ENCODE measurements around the gene TSPAN14. TPM values are rescaled to one million over a fixed set of nuclear protein-coding genes. Genes with fewer than 3 reads are reported as not detected.
A peak's percentile ranks its signal among the peaks of the same experiment; 100 is the strongest.

Gene TSPAN14
- polyA plus RNA-seq, 2 donors: 50.6 to 63.2 TPM

GRCh38 chr10:80460399-80461207 is 6.5 kb downstream of the TSPAN14 start:
- no peaks in the 10 kb centered on the region for H3K27me3 ChIP-seq (ENCODE audit: control insufficient read depth in 1 of 2, insufficient read depth in 2 of 2, low read length in 2 of 2)
- peaks cover 24 to 58% of the 10 kb centered on the region in 2 donors for H3K4me1 ChIP-seq (ENCODE audit: control insufficient read depth in 2 of 2, insufficient read depth in 2 of 2, low read length in 1 of 2)
- H3K4me3 ChIP-seq (ENCODE audit: low read depth in 1 of 2, low read length in 2 of 2): peak overlapping the region; percentile 45 to 58
- H3K27ac ChIP-seq (ENCODE audit: low read depth in 2 of 2, low read length in 1 of 2): peak overlapping the region; percentile 94 to 100
- no peaks in the 10 kb centered on the region for H3K9me3 ChIP-seq (ENCODE audit: control insufficient read depth in 2 of 2, insufficient read depth in 1 of 2, low read depth in 1 of 2, low read length in 1 of 2)
- H3K36me3 ChIP-seq (ENCODE audit: control insufficient read depth in 2 of 2, insufficient read depth in 2 of 2, low read length in 1 of 2): peaks cover 0 to 13% of the 10 kb centered on the region in 2 donors
- WGBS, 2 donors: 21 to 22% methylated on average over 6 of the region's 6 CpGs

GRCh38 chr10:80461208-80462183 is 7.4 kb downstream of the TSPAN14 start:
- WGBS, 2 donors: 35 to 49% methylated on average over 8 of the region's 8 CpGs
- Histone ChIP-seq H3K27ac (ENCODE audit: low read depth in 2 of 2, low read length in 1 of 2) (peak overlapping the region; percentile 94 to 100), H3K4me3 (ENCODE audit: low read depth in 1 of 2, low read length in 2 of 2) (peak overlapping the region; percentile 45 to 58), H3K9me3 (ENCODE audit: control insufficient read depth in 2 of 2, insufficient read depth in 1 of 2, low read depth in 1 of 2, low read length in 1 of 2) (no peaks in the 10 kb centered on the region), H3K27me3 (ENCODE audit: control insufficient read depth in 1 of 2, insufficient read depth in 2 of 2, low read length in 2 of 2) (no peaks in the 10 kb centered on the region), H3K4me1 (ENCODE audit: control insufficient read depth in 2 of 2, insufficient read depth in 2 of 2, low read length in 1 of 2) (peaks cover 22 to 57% of the 10 kb centered on the region in 2 donors), H3K36me3 (ENCODE audit: control insufficient read depth in 2 of 2, insufficient read depth in 2 of 2, low read length in 1 of 2) (peaks cover 0 to 13% of the 10 kb centered on the region in 2 donors)

- Histone ChIP-seq H3K4me1 (ENCODE audit: control insufficient read depth in 2 of 2, insufficient read depth in 2 of 2, low read length in 1 of 2) (peaks cover 24 to 56% of the 10 kb centered on the region in 2 donors), H3K4me3 (ENCODE audit: low read depth in 1 of 2, low read length in 2 of 2) (no peak overlapping the region), H3K27me3 (ENCODE audit: control insufficient read depth in 1 of 2, insufficient read depth in 2 of 2, low read length in 2 of 2) (no peaks in the 10 kb centered on the region), H3K9me3 (ENCODE audit: control insufficient read depth in 2 of 2, insufficient read depth in 1 of 2, low read depth in 1 of 2, low read length in 1 of 2) (no peaks in the 10 kb centered on the region), H3K27ac (ENCODE audit: low read depth in 2 of 2, low read length in 1 of 2) (peak overlapping the region; percentile 94 to 100), H3K36me3 (ENCODE audit: control insufficient read depth in 2 of 2, insufficient read depth in 2 of 2, low read length in 1 of 2) (peaks cover 0 to 12% of the 10 kb centered on the region in 2 donors)
- WGBS, 2 donors: 43 to 44% methylated on average over 7 of the region's 7 CpGs
These were observed 8.3 kb downstream of the TSPAN14 start for GRCh38 chr10:80462299-80462980.

GRCh38 chr10:80462981-80463741 is 9.1 kb downstream of the TSPAN14 start:
- Histone ChIP-seq H3K4me1 (ENCODE audit: control insufficient read depth in 2 of 2, insufficient read depth in 2 of 2, low read length in 1 of 2) (peaks cover 24 to 53% of the 10 kb centered on the region in 2 donors), H3K27me3 (ENCODE audit: control insufficient read depth in 1 of 2, insufficient read depth in 2 of 2, low read length in 2 of 2) (no peaks in the 10 kb centered on the region), H3K27ac (ENCODE audit: low read depth in 2 of 2, low read length in 1 of 2) (peak overlapping the region; percentile 88 to 94), H3K9me3 (ENCODE audit: control insufficient read depth in 2 of 2, insufficient read depth in 1 of 2, low read depth in 1 of 2, low read length in 1 of 2) (no peaks in the 10 kb centered on the region), H3K36me3 (ENCODE audit: control insufficient read depth in 2 of 2, insufficient read depth in 2 of 2, low read length in 1 of 2) (peaks cover 0 to 12% of the 10 kb centered on the region in 2 donors), H3K4me3 (ENCODE audit: low read depth in 1 of 2, low read length in 2 of 2) (peak overlapping the region in 1 of 2 donors; percentile 6)
- WGBS, 2 donors: 24 to 31% methylated on average over 5 of the region's 5 CpGs

GRCh38 chr10:80463868-80464267 is 9.8 kb downstream of the TSPAN14 start:
- no peaks in the 10 kb centered on the region for H3K27me3 ChIP-seq (ENCODE audit: control insufficient read depth in 1 of 2, insufficient read depth in 2 of 2, low read length in 2 of 2)
- H3K4me1 ChIP-seq (ENCODE audit: control insufficient read depth in 2 of 2, insufficient read depth in 2 of 2, low read length in 1 of 2): peaks cover 22 to 51% of the 10 kb centered on the region in 2 donors
- H3K36me3 ChIP-seq (ENCODE audit: control insufficient read depth in 2 of 2, insufficient read depth in 2 of 2, low read length in 1 of 2): peaks cover 0 to 7% of the 10 kb centered on the region in 2 donors
- H3K27ac ChIP-seq (ENCODE audit: low read depth in 2 of 2, low read length in 1 of 2): peak overlapping the region; percentile 88 to 94
- H3K9me3 ChIP-seq (ENCODE audit: control insufficient read depth in 2 of 2, insufficient read depth in 1 of 2, low read depth in 1 of 2, low read length in 1 of 2): no peaks in the 10 kb centered on the region
- peak overlapping the region in 1 of 2 donors; percentile 6 for H3K4me3 ChIP-seq (ENCODE audit: low read depth in 1 of 2, low read length in 2 of 2)
- 69 to 77% methylated on average over 10 of the region's 10 CpGs for WGBS, 2 donors

GRCh38 chr10:80464557-80465450 is 10.7 kb downstream of the TSPAN14 start:
- H3K9me3 ChIP-seq (ENCODE audit: control insufficient read depth in 2 of 2, insufficient read depth in 1 of 2, low read depth in 1 of 2, low read length in 1 of 2): no peaks in the 10 kb centered on the region
- peak overlapping the region; percentile 88 to 94 for H3K27ac ChIP-seq (ENCODE audit: low read depth in 2 of 2, low read length in 1 of 2)
- peaks cover 22 to 47% of the 10 kb centered on the region in 2 donors for H3K4me1 ChIP-seq (ENCODE audit: control insufficient read depth in 2 of 2, insufficient read depth in 2 of 2, low read length in 1 of 2)
- no peaks in the 10 kb centered on the region for H3K27me3 ChIP-seq (ENCODE audit: control insufficient read depth in 1 of 2, insufficient read depth in 2 of 2, low read length in 2 of 2)
- peaks cover 0 to 7% of the 10 kb centered on the region in 2 donors for H3K36me3 ChIP-seq (ENCODE audit: control insufficient read depth in 2 of 2, insufficient read depth in 2 of 2, low read length in 1 of 2)
- peak overlapping the region; percentile 5 to 27 for H3K4me3 ChIP-seq (ENCODE audit: low read depth in 1 of 2, low read length in 2 of 2)
- WGBS, 2 donors: 25 to 27% methylated on average over 14 of the region's 14 CpGs

- peak overlapping the region in 1 of 2 donors; percentile 27 for H3K4me3 ChIP-seq (ENCODE audit: low read depth in 1 of 2, low read length in 2 of 2)
- peak overlapping the region; percentile 88 to 94 for H3K27ac ChIP-seq (ENCODE audit: low read depth in 2 of 2, low read length in 1 of 2)
- H3K4me1 ChIP-seq (ENCODE audit: control insufficient read depth in 2 of 2, insufficient read depth in 2 of 2, low read length in 1 of 2): peaks cover 22 to 46% of the 10 kb centered on the region in 2 donors
- H3K9me3 ChIP-seq (ENCODE audit: control insufficient read depth in 2 of 2, insufficient read depth in 1 of 2, low read depth in 1 of 2, low read length in 1 of 2): no peaks in the 10 kb centered on the region
- WGBS, 2 donors: 22 to 30% methylated on average over 3 of the region's 3 CpGs
- no peaks in the 10 kb centered on the region for H3K27me3 ChIP-seq (ENCODE audit: control insufficient read depth in 1 of 2, insufficient read depth in 2 of 2, low read length in 2 of 2)
- H3K36me3 ChIP-seq (ENCODE audit: control insufficient read depth in 2 of 2, insufficient read depth in 2 of 2, low read length in 1 of 2): peaks cover 0 to 7% of the 10 kb centered on the region in 2 donors
These were observed 11.3 kb downstream of the TSPAN14 start for GRCh38 chr10:80465451-80465835.

Measured in esophagus (tissue), 2 donors.